HepG2 (cell line): ENCODE data around the gene SNAPC3. TPM values are rescaled to one million over a fixed set of nuclear protein-coding genes. Genes with fewer than 3 reads are reported as not detected.

Experiments used
- ATAC-seq: fragments of 200-7000 bp; cut with Tn5 transposase; 3 replicates; pipeline ENCODE4 v1.9.1; 2020; ENCODE audit warnings: mild to moderate bottlenecking, moderate library complexity
- BruUV-seq: library from RNA; stranded (reverse); fragments of 400-500 nt; replicated peaks from 2 replicates; lab custom pipeline; 2021; lab: Mats Ljungman, UMichigan
- CTCF ChIA-PET: fragments of 300-600 bp; formaldehyde crosslinking; extraction: SDS; loops from one replicate; lab custom pipeline; 2021; ENCODE audit warnings: low total read pairs, inconsistent platforms, low intra/inter-chr PET ratio; lab: Yijun Ruan, JAX
- POLR2A ChIA-PET: fragments of 350-600 bp; sonication (Branson Sonifier 250); formaldehyde crosslinking; loops from one replicate; lab custom pipeline; 2020; ENCODE audit warnings: antibody characterized with exemption, inconsistent platforms; lab: Yijun Ruan, JAX
- DNase-seq: peaks from one replicate; pipeline ENCODE4 v3.0.0-alpha.2; 2015; ENCODE audit warnings: low spot score
- FAIRE-seq: peaks from 3 replicates; lab custom pipeline; 2011; peaks lifted over from hg19 to GRCh38; lab: Jason Lieb, UNC
- H2AFZ ChIP-seq: one replicate; pipeline ENCODE4 v1.6.1; 2011; ENCODE audit warnings: low read length, inconsistent platforms
- H3K27ac ChIP-seq: fragments of 300-600 bp; 3 replicates; pipeline ENCODE4 v1.8.0; 2011; ENCODE audit warnings: mixed run types, mild to moderate bottlenecking, mixed read lengths, low read length, inconsistent platforms; ENCODE audit not compliant: insufficient read depth; ENCODE audit errors: extremely low read length
- H3K27me3 ChIP-seq, 2 experiments: fragments of 200-600 bp in 1 of 2; 2 replicates in 1 of 2; 3 replicates in 1 of 2; pipeline versions ENCODE4 v1.6.0 to v1.8.0; 2011; ENCODE audit warnings: low read length in 2 of 2, mild to moderate bottlenecking in 2 of 2, moderate library complexity in 2 of 2, inconsistent platforms in 1 of 2; ENCODE audit not compliant: insufficient read depth in 2 of 2, control insufficient read depth in 1 of 2
- H3K36me3 ChIP-seq, 2 experiments: fragments of 200-600 bp in 1 of 2; replicated peaks in 1 of 2; 2 replicates in 1 of 2; 3 replicates in 1 of 2; pipeline versions ENCODE4 v1.5.1 to v1.8.0; 2011; ENCODE audit warnings: low read length in 2 of 2, inconsistent platforms in 1 of 2; ENCODE audit not compliant: insufficient read depth in 2 of 2, control insufficient read depth in 1 of 2
- H3K4me1 ChIP-seq: 2 replicates; pipeline ENCODE4 v1.5.1; 2012; ENCODE audit warnings: low read length, inconsistent platforms; ENCODE audit not compliant: insufficient read depth
- H3K4me2 ChIP-seq: 2 replicates; pipeline ENCODE4 v1.6.0; 2011; ENCODE audit warnings: low read depth, low read length, inconsistent platforms
- H3K4me3 ChIP-seq, 3 experiments: fragments of 200-600 bp in 1 of 3; sonication (generic), shearing (Covaris generic) in 1 of 3; replicated peaks in 1 of 3; 2 replicates each; pipeline ENCODE4 v1.5.1; 2011 to 2016; ENCODE audit warnings: low read length in 3 of 3, inconsistent platforms in 2 of 3, low read depth in 2 of 3, mild to moderate bottlenecking in 2 of 3, control low read depth in 1 of 3, mixed read lengths in 1 of 3; ENCODE audit not compliant: insufficient read depth in 1 of 3
- H3K79me2 ChIP-seq: one replicate; pipeline ENCODE4 v1.6.1; 2011; ENCODE audit warnings: low read length, inconsistent platforms; ENCODE audit not compliant: insufficient read depth
- H3K9ac ChIP-seq: 2 replicates; pipeline ENCODE4 v1.6.0; 2011; ENCODE audit warnings: mild to moderate bottlenecking, low read depth, low read length, inconsistent platforms; ENCODE audit not compliant: insufficient read depth
- H3K9me3 ChIP-seq: 2 replicates; pipeline ENCODE4 v1.5.1; 2012; ENCODE audit warnings: mild to moderate bottlenecking, low read length
- H4K20me1 ChIP-seq: 2 replicates; pipeline ENCODE4 v1.6.0; 2011; ENCODE audit warnings: inconsistent platforms, mild to moderate bottlenecking, low read length, moderate library complexity; ENCODE audit not compliant: insufficient read depth
- CSRNP2 ChIP-seq: sonication (generic); formaldehyde crosslinking; conservative IDR thresholded peaks from 2 replicates; pipeline ENCODE4 v1.8.0; 2022; ENCODE audit warnings: low read depth, missing genetic modification reagents
- FOXA1 ChIP-seq, 2 experiments: fragments of 450-650 bp in 1 of 2; sonication (generic) in 1 of 2; formaldehyde crosslinking in 1 of 2; IDR thresholded peaks; 2 replicates each; pipeline versions ENCODE4 v1.4.0 to v1.6.1; 2016 to 2020; ENCODE audit warnings: missing genetic modification reagents in 1 of 2
- FOXP1 ChIP-seq, 2 experiments: fragments of 450-650 bp in 1 of 2; IDR thresholded peaks; 2 replicates each; pipeline ENCODE4 v1.6.1; 2017 to 2018; ENCODE audit warnings: antibody characterized with exemption in 1 of 2
- HNF4A ChIP-seq: sonication (generic); formaldehyde crosslinking; IDR thresholded peaks from 2 replicates; pipeline ENCODE4 v1.4.0; 2020; ENCODE audit warnings: missing genetic modification reagents
- HNF4G ChIP-seq, 2 experiments: sonication (generic) in 1 of 2; formaldehyde crosslinking in 1 of 2; IDR thresholded peaks; 2 replicates each; pipeline versions ENCODE4 v1.4.0 to v1.6.1; 2011 to 2020; ENCODE audit warnings: borderline replicate concordance in 2 of 2, low read depth in 2 of 2, mild to moderate bottlenecking in 2 of 2, low read length in 1 of 2, missing genetic modification reagents in 1 of 2, moderate library complexity in 1 of 2
- LBX2 ChIP-seq: sonication (generic); formaldehyde crosslinking; IDR thresholded peaks from 2 replicates; pipeline ENCODE4 v1.5.0; 2020; ENCODE audit warnings: missing genetic modification reagents, mild to moderate bottlenecking, borderline replicate concordance
- NFIC ChIP-seq: IDR thresholded peaks from 2 replicates; pipeline ENCODE4 v1.6.1; 2012; ENCODE audit warnings: mild to moderate bottlenecking, low read length, inconsistent platforms
- RARG ChIP-seq: sonication (generic); formaldehyde crosslinking; IDR thresholded peaks from 2 replicates; pipeline ENCODE4 v1.4.0; 2020; ENCODE audit warnings: low read depth, mild to moderate bottlenecking, missing genetic modification reagents
- RFXANK ChIP-seq: IDR thresholded peaks from 2 replicates; pipeline ENCODE4 v1.6.1; 2016
- SOX13 ChIP-seq, 3 experiments: fragments of 450-650 bp in 1 of 3; sonication (generic) in 1 of 3; formaldehyde crosslinking in 1 of 3; IDR thresholded peaks in 2 of 3; conservative IDR thresholded peaks in 1 of 3; 2 replicates each; pipeline versions ENCODE4 v1.5.0 to v1.6.1; 2016 to 2020; ENCODE audit warnings: antibody characterized with exemption in 1 of 3, mild to moderate bottlenecking in 1 of 3, missing compliant biosample characterization in 1 of 3, missing genetic modification reagents in 1 of 3, moderate library complexity in 1 of 3
- THRA ChIP-seq: sonication (generic); formaldehyde crosslinking; IDR thresholded peaks from 2 replicates; pipeline ENCODE4 v1.4.0; 2020; ENCODE audit warnings: missing genetic modification reagents, borderline replicate concordance
- ZBTB39 ChIP-seq: sonication (generic); formaldehyde crosslinking; IDR thresholded peaks from 2 replicates; pipeline ENCODE4 v1.5.0; 2020; ENCODE audit warnings: missing genetic modification reagents
- ZBTB46 ChIP-seq: sonication (generic); formaldehyde crosslinking; IDR thresholded peaks from 2 replicates; pipeline ENCODE4 v1.4.0; 2020; ENCODE audit warnings: mild to moderate bottlenecking, missing genetic modification reagents, borderline replicate concordance
- ZFP1 ChIP-seq: IDR thresholded peaks from 2 replicates; pipeline ENCODE4 v1.6.1; 2016
- ZFP90 ChIP-seq: sonication (generic); formaldehyde crosslinking; IDR thresholded peaks from 2 replicates; pipeline ENCODE4 v1.8.0; 2022; ENCODE audit warnings: missing genetic modification reagents, mild to moderate bottlenecking, inconsistent platforms, borderline replicate concordance
- ZNF24 ChIP-seq: fragments of 450-650 bp; IDR thresholded peaks from 2 replicates; pipeline ENCODE4 v1.6.1; 2017; ENCODE audit warnings: antibody characterized with exemption, mild to moderate bottlenecking
- ZNF792 ChIP-seq: IDR thresholded peaks from 2 replicates; pipeline ENCODE4 v1.6.1; 2016
- WGBS: methylation state at CpG from one replicate; pipeline ENCODE4 v1.1.6; 2017; ENCODE audit warnings: low lambda C conversion rate; 5-methylcytosine and 5-hydroxymethylcytosine counted together
- in situ Hi-C: cut with HindIII; loops from 2 replicates; pipeline ENCODE4 v1.10.0; 2017; ENCODE audit warnings: low pct_unique_long_range_greater_than_20kb; ENCODE audit not compliant: extremely low pct_ligation_motif_present
- intact Hi-C: fragments of 100-400 bp; cut with micrococcal nuclease; formaldehyde crosslinking; loops from one replicate; pipeline ENCODE4 v1.10.0; 2022; ENCODE audit not compliant: unreplicated experiment
- polyA plus RNA-seq, 8 experiments: library from polyadenylated mRNA; depleted of rRNA in 3 of 8; stranded (reverse) in 7 of 8; unstranded in 1 of 8; fragments of >200 nt; fragmentation: Illumina TruSeq in 4 of 8; extraction: Trizol in 4 of 8; gene quantifications; 2 replicates each; pipeline versions ENCODE4 v1.2.1 to v1.2.3, GENCODE V29; 2011 to 2016; ENCODE audit warnings: low read depth in 4 of 8, missing spikeins in 1 of 8, mixed read lengths in 1 of 8; ENCODE audit not compliant: insufficient read depth in 1 of 8
- total RNA-seq, 5 experiments: library from RNA; depleted of rRNA; stranded (reverse); fragments of >200 nt; fragmentation: Illumina TruSeq; extraction: Trizol; gene quantifications; 2 replicates each; pipeline ENCODE4 v1.2.3, GENCODE V29; 2016; ENCODE audit warnings: low read depth in 1 of 5

SNAPC3 gene
- total and polyA plus RNA-seq, 2 of the 13 experiments (the other 11 are each of a cell fraction or from before 2014, with no cell fraction given): 25.6 to 26.0 TPM

- CTCF ChIA-PET: no interaction called here
- 0 out of 2 replicates have a peak, but pooled peaks cover 2% of the 10 kb centered on the region for H4K20me1 ChIP-seq
- FAIRE-seq: no peak
- TF ChIP-seq ZNF24 (no peak), ZBTB39 (CRISPR knock-in tag) (no peak), FOXA1 (IDR thresholded peaks at IDR 0.05) (0 out of 2 replicates have a peak, but pooled peaks have one; percentile 27), FOXA1 (CRISPR knock-in tag; IDR thresholded peaks at IDR 0.05) (peak; percentile 36; the same call in 1 of the 2 replicates), NFIC (peak; percentile 39; the same call in 1 of the 2 replicates), LBX2 (CRISPR knock-in tag) (no peak), FOXP1 (IDR thresholded peaks at IDR 0.05) (no peak), FOXP1 (CRISPR knock-in tag; IDR thresholded peaks at IDR 0.05) (no peak), HNF4G (IDR thresholded peaks at IDR 0.05; ENCODE audit: borderline replicate concordance, low read depth, low read length) (0 out of 2 replicates have a peak, but pooled peaks have one; percentile 19), HNF4G (CRISPR knock-in tag; IDR thresholded peaks at IDR 0.05; ENCODE audit: borderline replicate concordance, low read depth) (no peak), ZFP90 (CRISPR knock-in tag) (no peak), SOX13 (IDR thresholded peaks at IDR 0.05) (no peak), SOX13 (CRISPR knock-in tag; conservative IDR thresholded peaks at IDR 0.05 in 1 of 2, IDR thresholded peaks at IDR 0.05 in 1 of 2) (peak in 1 of 2 experiments; percentile 60; a peak in 2 of 4 replicates), ZFP1 (no peak), RARG (CRISPR knock-in tag) (no peak), THRA (CRISPR knock-in tag) (no peak), ZBTB46 (no peak), HNF4A (CRISPR knock-in tag) (peak; percentile 48), CSRNP2 (CRISPR knock-in tag) (no peak), ZNF792 (no peak), RFXANK (no peak)
These were observed 57.4 kb downstream of the SNAPC3 start for GRCh38 chr9:15480028-15480427.

More at GRCh38 chr9:15480028-15480427, 57.4 kb downstream of the SNAPC3 start:
- in situ Hi-C loops (no loop called here), intact Hi-C loops (no loop called here)
- no peaks in the 10 kb centered on the region for H3K79me2 ChIP-seq
- H3K4me1 ChIP-seq: peaks cover 15% of the 10 kb centered on the region
- peak; percentile 78 for ATAC-seq
- DNase-seq: peak; percentile 24
- H3K9me3 ChIP-seq: no peaks in the 10 kb centered on the region
- BruUV-seq: no TSS peak
- no peak overlapping the region for H3K4me3 ChIP-seq
- peak overlapping the region; percentile 38; the same call in 1 of the 2 replicates for H3K4me2 ChIP-seq
- no peak overlapping the region for H2AFZ ChIP-seq
- H3K36me3 ChIP-seq: peaks cover 2 to 23% of the 10 kb centered on the region in 2 experiments; a peak in 3 of 5 replicates
- POLR2A ChIA-PET: no interaction called here
- H3K27me3 ChIP-seq: no peaks in the 10 kb centered on the region
- peak overlapping the region; percentile 29 for H3K27ac ChIP-seq
- no peak overlapping the region for H3K9ac ChIP-seq
- WGBS: 60% methylated on average over 1 of the region's 1 CpG
